Spleen (tissue), 11 donors: Measurements from ENCODE around the gene RAD9A. TPM values are rescaled to one million over a fixed set of nuclear protein-coding genes. Genes with fewer than 3 reads are reported as not detected.

ENCODE experiments used
- DNase-seq: peaks from one replicate; pipeline ENCODE4 v3.0.0-alpha.2; 2020
- H3K27ac ChIP-seq, 8 donors: fragments of 200-600 bp; sonication (generic) in 7 of 8; 1 replicate in 4 of 8; 2 replicates in 4 of 8; pipeline versions ENCODE4 v1.5.0 to v1.8.0; 2016 to 2021; ENCODE audit warnings: inconsistent platforms in 4 of 8, mild to moderate bottlenecking in 4 of 8, moderate library complexity in 1 of 8
- H3K27me3 ChIP-seq, 7 donors: fragments of 200-600 bp; sonication (generic) in 6 of 7; replicated peaks in 1 of 7; 1 replicate in 4 of 7; 2 replicates in 3 of 7; pipeline versions ENCODE4 v1.5.0 to v1.8.0; 2016 to 2021; ENCODE audit warnings: inconsistent platforms in 3 of 7, mild to moderate bottlenecking in 1 of 7
- H3K36me3 ChIP-seq, 6 donors: fragments of 200-600 bp; sonication (generic) in 5 of 6; 1 replicate in 4 of 6; 2 replicates in 2 of 6; pipeline versions ENCODE4 v1.5.0 to v1.8.0; 2016 to 2021; ENCODE audit warnings: inconsistent platforms in 2 of 6
- H3K4me1 ChIP-seq, 6 donors: fragments of 200-600 bp; sonication (generic) in 5 of 6; 1 replicate in 3 of 6; 2 replicates in 3 of 6; pipeline versions ENCODE4 v1.5.0 to v1.8.0; 2016 to 2021; ENCODE audit warnings: inconsistent platforms in 3 of 6
- H3K4me3 ChIP-seq, 8 donors: fragments of 200-600 bp; sonication (generic) in 7 of 8; 1 replicate in 4 of 8; 2 replicates in 4 of 8; pipeline versions ENCODE4 v1.5.0 to v1.8.0; 2016 to 2021; ENCODE audit warnings: inconsistent platforms in 4 of 8, mild to moderate bottlenecking in 4 of 8, moderate library complexity in 2 of 8
- H3K9me3 ChIP-seq, 8 donors: fragments of 200-600 bp; sonication (generic) in 7 of 8; 1 replicate in 4 of 8; 2 replicates in 4 of 8; pipeline versions ENCODE4 v1.5.0 to v1.8.0; 2016 to 2021; ENCODE audit warnings: inconsistent platforms in 4 of 8
- POLR2A ChIP-seq, 3 donors: fragments of 450-650 bp; IDR thresholded peaks; one replicate each; pipeline ENCODE4 v1.5.1; 2017; ENCODE audit warnings: antibody characterized with exemption in 3 of 3, mild to moderate bottlenecking in 1 of 3
- POLR2AphosphoS5 ChIP-seq, 3 donors: sonication (generic); formaldehyde crosslinking; IDR thresholded peaks; one replicate each; pipeline ENCODE4 v1.5.1; 2017; ENCODE audit warnings: antibody characterized with exemption in 3 of 3
- WGBS, 5 donors: extraction: QIAGEN DNeasy Blood & Tissue Kit in 3 of 5; methylation state at CpG; one replicate each; pipeline versions ENCODE4 v1.1.5 to v1.1.7; 2013 to 2018; 5-methylcytosine and 5-hydroxymethylcytosine counted together
- intact Hi-C: fragments of 100-400 bp; cut with DNase I; formaldehyde crosslinking; loops from one replicate; pipeline ENCODE4 v1.15.0; 2023; ENCODE audit warnings: low total_unique reads
- polyA plus RNA-seq, 3 donors: library from polyadenylated mRNA; stranded (reverse); fragments of 200-250 nt; gene quantifications; one replicate each; pipeline ENCODE4 v1.2.1, GENCODE V29; 2013
- total RNA-seq, 7 donors: library from RNA; depleted of rRNA in 3 of 7; stranded (reverse); fragments of >200 nt in 3 of 7; fragmentation: NEBNext Ultra II Directional in 4 of 7; extraction: Animal tissue kit (Norgen Biotek cat#: 25700) in 4 of 7; gene quantifications; one replicate each; pipeline versions ENCODE4 v1.1.0 to v1.2.1, GENCODE V29; 2016 to 2021
- TF ChIP-seq, protein P1 (sequence below), 11 experiments: fragments of 200-600 bp in 7 of 11; fragments of 450-650 bp in 4 of 11; sonication (generic) in 4 of 11; IDR thresholded peaks in 8 of 11; conservative IDR thresholded peaks in 3 of 11; 1 replicate in 7 of 11; 2 replicates in 4 of 11; pipeline versions ENCODE4 v1.4.0 to v1.8.0; 2016 to 2021; ENCODE audit warnings: antibody characterized with exemption in 11 of 11, inconsistent platforms in 4 of 11, mild to moderate bottlenecking in 1 of 11
- donor health status: healthy with polysubstance abuse.
- donor health status: DM: no; HTN: no; CAD: no; lungs with moderate emphysema.
- donor health status: DM: no; HTN: no; CAD: no.
- donor health status: Bipolar disorder and iron deficiency.
- donor health status: healthy.
- donor health status: DM: no; HTN: no; CAD: no.
- donor health status: DM: yes; HTN: yes; CAD: no.

Gene RAD9A
- total and polyA plus RNA-seq, 10 donors: 18.2 to 44.8 (median 30.1) TPM

DNA sequence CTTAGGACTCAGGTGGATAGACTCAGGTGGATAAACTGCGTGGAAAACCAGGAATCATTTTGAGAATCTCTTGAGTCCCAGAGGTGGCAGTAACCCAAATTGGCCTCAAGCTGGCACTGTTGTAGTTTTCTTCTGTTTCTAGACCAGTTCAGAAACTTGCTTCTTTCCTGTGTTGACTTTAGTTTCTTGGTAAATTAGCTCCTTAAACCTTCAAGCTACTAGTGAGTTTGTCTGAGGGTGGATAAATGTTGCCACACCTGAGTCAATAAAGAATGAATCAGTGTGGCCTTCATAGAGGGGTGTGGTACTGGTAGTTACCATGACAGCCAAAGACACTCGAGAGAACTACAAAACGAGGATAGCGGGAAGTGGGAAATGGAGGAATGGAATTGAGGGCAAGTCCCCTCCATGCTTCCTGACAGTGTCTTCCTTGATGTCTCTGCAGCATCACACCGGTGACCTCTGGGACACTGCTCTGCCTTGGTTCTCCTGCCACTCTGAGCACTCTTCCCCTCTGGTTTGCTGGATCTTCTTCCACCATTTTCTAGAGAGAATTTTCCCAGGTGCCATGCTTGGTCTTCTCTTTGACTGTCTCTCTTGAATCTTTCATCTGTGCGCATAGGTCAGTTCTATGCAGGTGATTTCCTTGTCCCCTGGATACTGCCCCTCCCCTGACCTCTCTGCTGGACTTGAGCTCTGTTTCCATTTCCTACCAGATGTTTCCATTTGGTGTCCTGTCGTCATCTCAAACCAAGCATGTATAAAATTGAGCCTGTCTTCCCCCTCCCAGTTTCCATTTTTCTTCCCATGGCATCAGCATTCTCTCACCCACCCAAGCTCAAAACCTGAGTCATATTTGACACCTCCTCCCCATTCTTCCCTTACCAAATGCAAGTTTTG, 45.6 kb upstream of the RAD9A start:
- Histone ChIP-seq H3K27me3 (no peaks in the 10 kb centered on the region), H3K4me3 (no peak overlapping the region), H3K27ac (peak overlapping the region in 7 of 8 donors; percentile 19 to 79 (median 68)), H3K9me3 (no peaks in the 10 kb centered on the region), H3K4me1 (peaks cover 46 to 86% (median 64%) of the 10 kb centered on the region in 6 donors), H3K36me3 (peaks cover 0 to 4% (median 0%) of the 10 kb centered on the region in 6 donors)
- intact Hi-C loops: loop anchor here (5.0 kb wide), 1 partner anchor 36 kb away; no protein-coding TSS in a partner anchor
- 62 to 78% (median 71%) methylated on average over 7 of the region's 7 CpGs for WGBS, 5 donors
- TF ChIP-seq POLR2A (IDR thresholded peaks at IDR 0.05) (no peak), POLR2AphosphoS5 (IDR thresholded peaks at IDR 0.05) (no peak)
- TF ChIP-seq, protein P1, sequence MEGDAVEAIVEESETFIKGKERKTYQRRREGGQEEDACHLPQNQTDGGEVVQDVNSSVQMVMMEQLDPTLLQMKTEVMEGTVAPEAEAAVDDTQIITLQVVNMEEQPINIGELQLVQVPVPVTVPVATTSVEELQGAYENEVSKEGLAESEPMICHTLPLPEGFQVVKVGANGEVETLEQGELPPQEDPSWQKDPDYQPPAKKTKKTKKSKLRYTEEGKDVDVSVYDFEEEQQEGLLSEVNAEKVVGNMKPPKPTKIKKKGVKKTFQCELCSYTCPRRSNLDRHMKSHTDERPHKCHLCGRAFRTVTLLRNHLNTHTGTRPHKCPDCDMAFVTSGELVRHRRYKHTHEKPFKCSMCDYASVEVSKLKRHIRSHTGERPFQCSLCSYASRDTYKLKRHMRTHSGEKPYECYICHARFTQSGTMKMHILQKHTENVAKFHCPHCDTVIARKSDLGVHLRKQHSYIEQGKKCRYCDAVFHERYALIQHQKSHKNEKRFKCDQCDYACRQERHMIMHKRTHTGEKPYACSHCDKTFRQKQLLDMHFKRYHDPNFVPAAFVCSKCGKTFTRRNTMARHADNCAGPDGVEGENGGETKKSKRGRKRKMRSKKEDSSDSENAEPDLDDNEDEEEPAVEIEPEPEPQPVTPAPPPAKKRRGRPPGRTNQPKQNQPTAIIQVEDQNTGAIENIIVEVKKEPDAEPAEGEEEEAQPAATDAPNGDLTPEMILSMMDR (IDR thresholded peaks at IDR 0.05 in 8 of 11, conservative IDR thresholded peaks at IDR 0.05 in 3 of 11): peak; percentile 24 to 67 (median 52)
- no peak for DNase-seq

DNA sequence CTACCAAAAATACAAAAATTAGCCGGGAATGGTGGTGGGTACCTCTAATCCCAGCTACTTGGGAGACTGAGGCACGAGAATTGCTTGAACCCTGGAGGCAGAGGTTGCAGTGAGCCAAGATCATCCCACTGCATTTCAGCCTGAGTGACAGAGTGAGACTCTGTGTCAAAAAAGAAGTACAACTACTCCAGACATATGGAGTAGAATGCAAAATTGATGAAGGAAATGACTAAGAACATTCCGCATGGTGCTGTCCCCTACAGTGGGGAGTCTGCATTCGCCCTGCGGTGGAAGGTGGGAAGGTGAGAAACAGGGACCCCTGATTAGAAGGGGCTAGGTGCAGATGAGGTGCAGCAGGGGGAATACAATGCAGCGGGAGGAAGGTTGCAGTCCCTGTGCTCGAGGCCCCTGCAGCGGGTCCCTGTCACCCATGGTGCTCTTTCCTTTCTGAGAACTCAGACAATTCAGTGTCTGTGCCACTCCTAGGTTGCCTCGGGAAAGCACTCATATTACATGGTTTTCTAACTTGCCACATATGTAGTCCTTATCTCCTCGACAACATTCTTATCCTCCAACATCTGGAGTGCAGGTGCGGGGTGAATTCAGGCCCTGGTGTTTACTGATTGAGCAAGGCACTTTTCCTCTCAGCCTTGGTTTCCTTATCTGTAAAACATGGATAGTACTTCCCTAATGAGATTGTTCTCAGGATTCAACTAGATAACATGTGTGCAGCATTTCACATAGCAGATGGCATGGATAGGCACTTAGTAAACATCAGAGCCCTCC, 43.6 kb upstream of the RAD9A start:
- intact Hi-C loops: loop anchor here (5.0 kb wide), 1 partner anchor 34 kb away; no protein-coding TSS in a partner anchor
- TF ChIP-seq POLR2AphosphoS5 (IDR thresholded peaks at IDR 0.05) (no peak), POLR2A (IDR thresholded peaks at IDR 0.05) (no peak)
- TF ChIP-seq, protein P1 (IDR thresholded peaks at IDR 0.05 in 8 of 11, conservative IDR thresholded peaks at IDR 0.05 in 3 of 11): no peak
- Histone ChIP-seq H3K27me3 (no peaks in the 10 kb centered on the region), H3K4me3 (no peak overlapping the region), H3K36me3 (peaks cover 0 to 11% (median 0%) of the 10 kb centered on the region in 6 donors), H3K27ac (peak overlapping the region in 5 of 8 donors; percentile 32 to 99 (median 37)), H3K4me1 (peaks cover 59 to 99% (median 83%) of the 10 kb centered on the region in 6 donors), H3K9me3 (no peaks in the 10 kb centered on the region)
- DNase-seq: no peak
- WGBS, 5 donors: 60 to 73% (median 65%) methylated on average over 11 of the region's 11 CpGs

DNA sequence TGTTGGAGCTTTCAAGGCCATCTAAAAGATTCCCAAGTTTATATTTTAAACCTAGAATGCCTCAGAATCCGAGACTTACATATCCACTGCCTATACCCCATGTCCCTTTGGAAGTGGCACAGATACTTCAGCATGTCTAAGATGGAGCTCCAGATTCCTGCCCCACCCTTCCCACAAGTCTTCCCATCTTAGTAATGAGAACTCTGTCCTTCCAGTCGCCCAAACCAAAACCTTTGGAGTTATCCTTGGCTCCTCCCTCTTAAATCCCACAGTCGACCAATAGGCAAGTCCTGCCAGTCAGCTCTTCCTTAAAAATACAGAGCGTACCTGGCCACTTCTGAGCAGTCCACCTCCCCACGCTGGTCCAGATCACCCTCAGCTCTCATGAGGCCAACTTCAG, 42.8 kb upstream of the RAD9A start:
- TF ChIP-seq POLR2AphosphoS5 (IDR thresholded peaks at IDR 0.05): no peak
- no peak for TF ChIP-seq POLR2A (IDR thresholded peaks at IDR 0.05)
- TF ChIP-seq, protein P1 (IDR thresholded peaks at IDR 0.05 in 8 of 11, conservative IDR thresholded peaks at IDR 0.05 in 3 of 11): no peak
- 81 to 87% (median 84%) methylated on average over 5 of the region's 5 CpGs for WGBS, 5 donors
- Histone ChIP-seq H3K27ac (peak overlapping the region in 7 of 8 donors; percentile 1 to 99 (median 37)), H3K27me3 (no peaks in the 10 kb centered on the region), H3K9me3 (no peaks in the 10 kb centered on the region), H3K36me3 (peaks cover 0 to 11% (median 0%) of the 10 kb centered on the region in 6 donors), H3K4me1 (peaks cover 64 to 95% (median 83%) of the 10 kb centered on the region in 6 donors), H3K4me3 (no peak overlapping the region)
- DNase-seq: no peak
- intact Hi-C loops: loop anchor here (5.0 kb wide), 1 partner anchor 33 kb away; no protein-coding TSS in a partner anchor
